GM12878 (cell line): ENCODE measurements around the gene CWC22.

Experiments used
- BHLHE40 ChIP-seq, 2 experiments: fragments of 450-650 bp in 1 of 2; IDR thresholded peaks; 2 replicates each; pipeline ENCODE4 v1.6.1; 2011 to 2017; ENCODE audit warnings: low read depth in 2 of 2, borderline replicate concordance in 1 of 2, improper control_type of control experiment in 1 of 2, low read length in 1 of 2, mild to moderate bottlenecking in 1 of 2
- EP300 ChIP-seq, 2 experiments: fragments of 150-350 bp in 1 of 2; IDR thresholded peaks; 2 replicates each; pipeline ENCODE4 v1.6.1; 2011 to 2012; ENCODE audit warnings: low read depth in 2 of 2, low read length in 2 of 2, borderline replicate concordance in 1 of 2, improper control_type of control experiment in 1 of 2, inconsistent platforms in 1 of 2; ENCODE audit not compliant: control insufficient read depth in 1 of 2
- NFXL1 ChIP-seq: fragments of 450-650 bp; IDR thresholded peaks from 2 replicates; pipeline ENCODE4 v1.6.1; 2017; ENCODE audit warnings: antibody characterized with exemption, mild to moderate bottlenecking, borderline replicate concordance
- SUZ12 ChIP-seq: fragments of 200-600 bp; sonication (generic); IDR thresholded peaks from one replicate; pipeline ENCODE4 v1.6.1; 2018; ENCODE audit warnings: antibody characterized with exemption, mild to moderate bottlenecking; ENCODE audit not compliant: unreplicated experiment
- TCF7 ChIP-seq: IDR thresholded peaks from 2 replicates; pipeline ENCODE4 v1.6.1; 2014; ENCODE audit warnings: antibody characterized with exemption, borderline replicate concordance
- TF ChIP-seq, protein P1 (sequence below), 3 experiments: IDR thresholded peaks in 2 of 3; conservative IDR thresholded peaks in 1 of 3; 2 replicates each; pipeline ENCODE4 v1.5.1; 2011; ENCODE audit warnings: low read depth in 3 of 3, low read length in 3 of 3, mild to moderate bottlenecking in 3 of 3, control low read depth in 2 of 3, moderate library complexity in 2 of 3, inconsistent platforms in 1 of 3, mixed read lengths in 1 of 3; ENCODE audit not compliant: control insufficient read depth in 2 of 3, insufficient read depth in 1 of 3; ENCODE audit errors: extremely low read depth in 1 of 3
- TF ChIP-seq, protein P2 (sequence below): fragments of 450-650 bp; IDR thresholded peaks from 2 replicates; pipeline ENCODE4 v1.6.1; 2016; ENCODE audit warnings: mild to moderate bottlenecking
- TF ChIP-seq, protein P3 (sequence below): IDR thresholded peaks from 2 replicates; pipeline ENCODE4 v1.6.1; 2011; ENCODE audit warnings: low read depth, mild to moderate bottlenecking, low read length, moderate library complexity, borderline replicate concordance; ENCODE audit errors: extremely low read depth
- TF ChIP-seq, protein P4 (sequence below): IDR thresholded peaks from 2 replicates; pipeline ENCODE4 v1.6.1; 2011; ENCODE audit warnings: borderline replicate concordance, low read depth, mild to moderate bottlenecking, moderate library complexity, mixed read lengths, low read length; ENCODE audit not compliant: insufficient read depth; ENCODE audit errors: extremely low read length
- TF ChIP-seq, protein P5 (sequence below): IDR thresholded peaks from 2 replicates; pipeline ENCODE4 v1.6.1; 2012; ENCODE audit warnings: mild to moderate bottlenecking, low read depth, low read length
- TF ChIP-seq, protein P6 (sequence below): IDR thresholded peaks from 2 replicates; pipeline ENCODE4 v1.6.1; 2012; ENCODE audit warnings: low read depth, low read length, improper control_type of control experiment

DNA sequence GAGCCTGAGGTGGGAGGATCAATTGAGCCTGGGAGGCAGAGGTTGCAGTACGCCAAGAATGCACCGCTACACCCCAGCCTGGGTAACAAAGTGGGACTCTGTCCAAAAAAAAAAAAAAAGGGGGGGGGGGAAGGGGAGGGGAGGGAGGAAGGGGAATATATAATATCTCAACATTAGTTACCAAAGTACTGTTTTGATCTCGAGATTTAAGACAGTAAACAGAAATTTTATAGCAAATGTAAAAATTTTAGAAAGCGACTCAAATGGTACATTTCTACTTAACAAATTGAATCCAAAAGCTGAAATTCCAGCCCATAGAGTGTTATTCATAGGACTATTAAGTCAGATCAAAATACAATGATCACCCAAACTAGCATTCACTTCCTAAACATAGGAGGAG is 60.8 kb downstream of the CWC22 start:
- TF ChIP-seq EP300 (IDR thresholded peaks at IDR 0.05; ENCODE audit: borderline replicate concordance in 1 of 2, control insufficient read depth in 1 of 2, low read depth in 2 of 2, low read length in 2 of 2) (no peak), TCF7 (no peak), BHLHE40 (IDR thresholded peaks at IDR 0.05; ENCODE audit: borderline replicate concordance in 1 of 2, low read depth in 2 of 2, low read length in 1 of 2) (no peak), NFXL1 (no peak), SUZ12 (no peak)
- TF ChIP-seq, protein P1, sequence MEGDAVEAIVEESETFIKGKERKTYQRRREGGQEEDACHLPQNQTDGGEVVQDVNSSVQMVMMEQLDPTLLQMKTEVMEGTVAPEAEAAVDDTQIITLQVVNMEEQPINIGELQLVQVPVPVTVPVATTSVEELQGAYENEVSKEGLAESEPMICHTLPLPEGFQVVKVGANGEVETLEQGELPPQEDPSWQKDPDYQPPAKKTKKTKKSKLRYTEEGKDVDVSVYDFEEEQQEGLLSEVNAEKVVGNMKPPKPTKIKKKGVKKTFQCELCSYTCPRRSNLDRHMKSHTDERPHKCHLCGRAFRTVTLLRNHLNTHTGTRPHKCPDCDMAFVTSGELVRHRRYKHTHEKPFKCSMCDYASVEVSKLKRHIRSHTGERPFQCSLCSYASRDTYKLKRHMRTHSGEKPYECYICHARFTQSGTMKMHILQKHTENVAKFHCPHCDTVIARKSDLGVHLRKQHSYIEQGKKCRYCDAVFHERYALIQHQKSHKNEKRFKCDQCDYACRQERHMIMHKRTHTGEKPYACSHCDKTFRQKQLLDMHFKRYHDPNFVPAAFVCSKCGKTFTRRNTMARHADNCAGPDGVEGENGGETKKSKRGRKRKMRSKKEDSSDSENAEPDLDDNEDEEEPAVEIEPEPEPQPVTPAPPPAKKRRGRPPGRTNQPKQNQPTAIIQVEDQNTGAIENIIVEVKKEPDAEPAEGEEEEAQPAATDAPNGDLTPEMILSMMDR (IDR thresholded peaks at IDR 0.05 in 2 of 3, conservative IDR thresholded peaks at IDR 0.05 in 1 of 3; ENCODE audit: control insufficient read depth in 2 of 3, extremely low read depth in 1 of 3, insufficient read depth in 1 of 3, low read depth in 3 of 3, low read length in 3 of 3) = no peak
- TF ChIP-seq, protein P2, sequence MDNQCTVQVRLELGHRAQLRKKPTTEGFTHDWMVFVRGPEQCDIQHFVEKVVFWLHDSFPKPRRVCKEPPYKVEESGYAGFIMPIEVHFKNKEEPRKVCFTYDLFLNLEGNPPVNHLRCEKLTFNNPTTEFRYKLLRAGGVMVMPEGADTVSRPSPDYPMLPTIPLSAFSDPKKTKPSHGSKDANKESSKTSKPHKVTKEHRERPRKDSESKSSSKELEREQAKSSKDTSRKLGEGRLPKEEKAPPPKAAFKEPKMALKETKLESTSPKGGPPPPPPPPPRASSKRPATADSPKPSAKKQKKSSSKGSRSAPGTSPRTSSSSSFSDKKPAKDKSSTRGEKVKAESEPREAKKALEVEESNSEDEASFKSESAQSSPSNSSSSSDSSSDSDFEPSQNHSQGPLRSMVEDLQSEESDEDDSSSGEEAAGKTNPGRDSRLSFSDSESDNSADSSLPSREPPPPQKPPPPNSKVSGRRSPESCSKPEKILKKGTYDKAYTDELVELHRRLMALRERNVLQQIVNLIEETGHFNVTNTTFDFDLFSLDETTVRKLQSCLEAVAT = no peak
- TF ChIP-seq, protein P3, sequence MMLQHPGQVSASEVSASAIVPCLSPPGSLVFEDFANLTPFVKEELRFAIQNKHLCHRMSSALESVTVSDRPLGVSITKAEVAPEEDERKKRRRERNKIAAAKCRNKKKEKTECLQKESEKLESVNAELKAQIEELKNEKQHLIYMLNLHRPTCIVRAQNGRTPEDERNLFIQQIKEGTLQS = no peak
- TF ChIP-seq, protein P4, sequence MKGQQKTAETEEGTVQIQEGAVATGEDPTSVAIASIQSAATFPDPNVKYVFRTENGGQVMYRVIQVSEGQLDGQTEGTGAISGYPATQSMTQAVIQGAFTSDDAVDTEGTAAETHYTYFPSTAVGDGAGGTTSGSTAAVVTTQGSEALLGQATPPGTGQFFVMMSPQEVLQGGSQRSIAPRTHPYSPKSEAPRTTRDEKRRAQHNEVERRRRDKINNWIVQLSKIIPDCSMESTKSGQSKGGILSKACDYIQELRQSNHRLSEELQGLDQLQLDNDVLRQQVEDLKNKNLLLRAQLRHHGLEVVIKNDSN = no peak
- TF ChIP-seq, protein P5, sequence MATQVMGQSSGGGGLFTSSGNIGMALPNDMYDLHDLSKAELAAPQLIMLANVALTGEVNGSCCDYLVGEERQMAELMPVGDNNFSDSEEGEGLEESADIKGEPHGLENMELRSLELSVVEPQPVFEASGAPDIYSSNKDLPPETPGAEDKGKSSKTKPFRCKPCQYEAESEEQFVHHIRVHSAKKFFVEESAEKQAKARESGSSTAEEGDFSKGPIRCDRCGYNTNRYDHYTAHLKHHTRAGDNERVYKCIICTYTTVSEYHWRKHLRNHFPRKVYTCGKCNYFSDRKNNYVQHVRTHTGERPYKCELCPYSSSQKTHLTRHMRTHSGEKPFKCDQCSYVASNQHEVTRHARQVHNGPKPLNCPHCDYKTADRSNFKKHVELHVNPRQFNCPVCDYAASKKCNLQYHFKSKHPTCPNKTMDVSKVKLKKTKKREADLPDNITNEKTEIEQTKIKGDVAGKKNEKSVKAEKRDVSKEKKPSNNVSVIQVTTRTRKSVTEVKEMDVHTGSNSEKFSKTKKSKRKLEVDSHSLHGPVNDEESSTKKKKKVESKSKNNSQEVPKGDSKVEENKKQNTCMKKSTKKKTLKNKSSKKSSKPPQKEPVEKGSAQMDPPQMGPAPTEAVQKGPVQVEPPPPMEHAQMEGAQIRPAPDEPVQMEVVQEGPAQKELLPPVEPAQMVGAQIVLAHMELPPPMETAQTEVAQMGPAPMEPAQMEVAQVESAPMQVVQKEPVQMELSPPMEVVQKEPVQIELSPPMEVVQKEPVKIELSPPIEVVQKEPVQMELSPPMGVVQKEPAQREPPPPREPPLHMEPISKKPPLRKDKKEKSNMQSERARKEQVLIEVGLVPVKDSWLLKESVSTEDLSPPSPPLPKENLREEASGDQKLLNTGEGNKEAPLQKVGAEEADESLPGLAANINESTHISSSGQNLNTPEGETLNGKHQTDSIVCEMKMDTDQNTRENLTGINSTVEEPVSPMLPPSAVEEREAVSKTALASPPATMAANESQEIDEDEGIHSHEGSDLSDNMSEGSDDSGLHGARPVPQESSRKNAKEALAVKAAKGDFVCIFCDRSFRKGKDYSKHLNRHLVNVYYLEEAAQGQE = no peak
- TF ChIP-seq, protein P6, sequence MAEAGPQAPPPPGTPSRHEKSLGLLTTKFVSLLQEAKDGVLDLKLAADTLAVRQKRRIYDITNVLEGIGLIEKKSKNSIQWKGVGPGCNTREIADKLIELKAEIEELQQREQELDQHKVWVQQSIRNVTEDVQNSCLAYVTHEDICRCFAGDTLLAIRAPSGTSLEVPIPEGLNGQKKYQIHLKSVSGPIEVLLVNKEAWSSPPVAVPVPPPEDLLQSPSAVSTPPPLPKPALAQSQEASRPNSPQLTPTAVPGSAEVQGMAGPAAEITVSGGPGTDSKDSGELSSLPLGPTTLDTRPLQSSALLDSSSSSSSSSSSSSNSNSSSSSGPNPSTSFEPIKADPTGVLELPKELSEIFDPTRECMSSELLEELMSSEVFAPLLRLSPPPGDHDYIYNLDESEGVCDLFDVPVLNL = no peak
